ENCODE results near the gene ENPP1. TPM values are rescaled to one million over a fixed set of nuclear protein-coding genes. Genes with fewer than 3 reads are reported as not detected.

The ENPP1 gene
- total and polyA plus RNA-seq, 2 donors (not counting 1 experiment from before 2014, with no cell fraction given), result 0.13 to 0.42 TPM

DNA sequence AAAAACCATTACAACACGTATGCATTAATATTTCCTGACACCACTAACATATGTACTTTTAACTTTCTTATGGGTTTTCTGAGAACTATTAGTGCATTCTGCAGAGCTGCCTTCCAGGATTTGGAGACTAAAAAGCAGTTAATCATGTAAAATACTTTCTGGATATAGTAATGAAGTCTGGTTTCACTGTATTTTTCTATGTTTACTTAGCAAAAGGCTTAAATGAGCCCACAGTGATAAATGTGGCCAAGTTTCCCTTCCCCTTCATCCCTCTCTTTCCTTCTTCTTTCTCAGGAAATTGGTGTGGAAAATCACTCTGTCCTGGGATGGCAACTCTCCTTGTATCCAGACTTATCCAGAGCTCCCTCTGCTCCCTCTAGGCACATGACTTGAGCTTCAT is 29.7 kb upstream of the ENPP1 start:
- peaks cover 4% of the 10 kb centered on the region for H3K27me3 Mint-ChIP-seq
- H3K9me3 Mint-ChIP-seq (ENCODE audit: insufficient read depth), result no peaks in the 10 kb centered on the region
- H3K4me1 Mint-ChIP-seq, result no peaks in the 10 kb centered on the region
- H3K27ac Mint-ChIP-seq, result no peak overlapping the region
- Histone ChIP-seq H3K79me2 (ENCODE audit: control insufficient read depth, insufficient read depth, low read length) (no peaks in the 10 kb centered on the region), H4K20me1 (ENCODE audit: control insufficient read depth, insufficient read depth, low read length, poor library complexity, severe bottlenecking) (no peaks in the 10 kb centered on the region), H3K9ac (ENCODE audit: low read length) (no peak overlapping the region), H3K36me3 (replicated peaks in 1 of 2; ENCODE audit: control extremely low read depth in 1 of 2, control insufficient read depth in 1 of 2, extremely low read depth in 1 of 2, insufficient read depth in 2 of 2, low read length in 1 of 2) (no peaks in the 10 kb centered on the region), H2AFZ (ENCODE audit: insufficient read depth, low read depth, low read length, poor library complexity, severe bottlenecking) (no peak overlapping the region), H3K4me1 (ENCODE audit: control insufficient read depth in 2 of 2, insufficient read depth in 2 of 2, low read length in 2 of 2) (no peaks in the 10 kb centered on the region), H3K4me2 (replicated peaks; ENCODE audit: low read depth, low read length, poor library complexity, severe bottlenecking) (no peak overlapping the region), H3K27ac (ENCODE audit: low read length in 2 of 2) (no peak overlapping the region), H3K27me3 (replicated peaks in 1 of 4; ENCODE audit: control extremely low read depth in 1 of 4, control insufficient read depth in 3 of 4, insufficient read depth in 4 of 4, low read length in 3 of 4) (no peaks in the 10 kb centered on the region), H3K9me3 (ENCODE audit: control extremely low read depth in 1 of 3, control insufficient read depth in 2 of 3, insufficient read depth in 1 of 3, low read length in 2 of 3) (no peaks in the 10 kb centered on the region), H3K4me3 (ENCODE audit: control extremely low read depth in 1 of 5, extremely low read depth in 1 of 5, insufficient read depth in 1 of 5, low read depth in 2 of 5, low read length in 4 of 5) (no peak overlapping the region)
- no peak for TF ChIP-seq EZH2 (IDR thresholded peaks at IDR 0.05; ENCODE audit: borderline replicate concordance, insufficient read depth, low read depth, low read length, poor library complexity, severe bottlenecking)
- TF ChIP-seq, protein P1, sequence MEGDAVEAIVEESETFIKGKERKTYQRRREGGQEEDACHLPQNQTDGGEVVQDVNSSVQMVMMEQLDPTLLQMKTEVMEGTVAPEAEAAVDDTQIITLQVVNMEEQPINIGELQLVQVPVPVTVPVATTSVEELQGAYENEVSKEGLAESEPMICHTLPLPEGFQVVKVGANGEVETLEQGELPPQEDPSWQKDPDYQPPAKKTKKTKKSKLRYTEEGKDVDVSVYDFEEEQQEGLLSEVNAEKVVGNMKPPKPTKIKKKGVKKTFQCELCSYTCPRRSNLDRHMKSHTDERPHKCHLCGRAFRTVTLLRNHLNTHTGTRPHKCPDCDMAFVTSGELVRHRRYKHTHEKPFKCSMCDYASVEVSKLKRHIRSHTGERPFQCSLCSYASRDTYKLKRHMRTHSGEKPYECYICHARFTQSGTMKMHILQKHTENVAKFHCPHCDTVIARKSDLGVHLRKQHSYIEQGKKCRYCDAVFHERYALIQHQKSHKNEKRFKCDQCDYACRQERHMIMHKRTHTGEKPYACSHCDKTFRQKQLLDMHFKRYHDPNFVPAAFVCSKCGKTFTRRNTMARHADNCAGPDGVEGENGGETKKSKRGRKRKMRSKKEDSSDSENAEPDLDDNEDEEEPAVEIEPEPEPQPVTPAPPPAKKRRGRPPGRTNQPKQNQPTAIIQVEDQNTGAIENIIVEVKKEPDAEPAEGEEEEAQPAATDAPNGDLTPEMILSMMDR (IDR thresholded peaks at IDR 0.05), result no peak
- CTCF ChIA-PET, result no interaction called here
- DNase-seq (no peak), ATAC-seq (ENCODE audit: low read depth) (no peak)
- intact Hi-C loops (cut with micrococcal nuclease), result no loop called here
- no peak overlapping the region for H3K4me3 Mint-ChIP-seq
- WGBS (ENCODE audit: insufficient coverage), result no CpG with 5 or more reads among the region's 1 CpG
- POLR2A ChIA-PET, result no interaction called here

DNA sequence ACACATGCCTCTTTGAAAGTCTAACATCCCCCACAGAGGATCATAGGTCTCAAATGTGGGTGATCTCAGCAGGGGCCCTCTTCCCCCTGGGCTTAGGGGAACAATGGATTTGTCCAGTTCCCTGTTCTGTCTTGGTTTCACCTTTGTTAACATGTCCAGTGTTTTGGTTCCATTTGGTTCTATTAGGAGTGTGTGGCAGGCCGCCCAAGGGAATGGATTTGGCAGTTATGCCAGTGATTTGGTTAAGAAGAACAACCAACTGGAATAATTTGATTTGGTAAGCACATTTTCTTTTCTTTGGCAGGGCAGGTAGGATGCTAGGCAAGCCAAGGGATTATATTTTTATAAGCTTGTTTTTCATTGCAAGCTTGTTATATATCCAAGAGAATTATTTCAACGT is 28.5 kb upstream of the ENPP1 start:
- no peak for ATAC-seq (ENCODE audit: low read depth)
- POLR2A ChIA-PET, result no interaction called here

More for the DNA sequence above, 28.5 kb upstream of the ENPP1 start:
- H4K20me1 ChIP-seq (ENCODE audit: control insufficient read depth, insufficient read depth, low read length, poor library complexity, severe bottlenecking), result no peaks in the 10 kb centered on the region
- Mint-ChIP-seq H3K4me3 (no peak overlapping the region), H3K27ac (no peak overlapping the region), H3K27me3 (no peaks in the 10 kb centered on the region), H3K9me3 (ENCODE audit: insufficient read depth) (no peaks in the 10 kb centered on the region), H3K4me1 (no peaks in the 10 kb centered on the region)
- no peak overlapping the region for H3K9ac ChIP-seq (ENCODE audit: low read length)
- no peak overlapping the region for H3K27ac ChIP-seq (ENCODE audit: low read length in 2 of 2)
- H3K79me2 ChIP-seq (ENCODE audit: control insufficient read depth, insufficient read depth, low read length), result no peaks in the 10 kb centered on the region
- DNase-seq, result no peak
- WGBS (ENCODE audit: insufficient coverage), result 100% methylated on average over 1 of the region's 2 CpGs
- CTCF ChIA-PET, result no interaction called here
- H2AFZ ChIP-seq (ENCODE audit: insufficient read depth, low read depth, low read length, poor library complexity, severe bottlenecking), result no peak overlapping the region
- no peaks in the 10 kb centered on the region for H3K4me1 ChIP-seq (ENCODE audit: control insufficient read depth in 2 of 2, insufficient read depth in 2 of 2, low read length in 2 of 2)
- no peaks in the 10 kb centered on the region for H3K27me3 ChIP-seq (replicated peaks in 1 of 4; ENCODE audit: control extremely low read depth in 1 of 4, control insufficient read depth in 3 of 4, insufficient read depth in 4 of 4, low read length in 3 of 4)
- H3K4me2 ChIP-seq (replicated peaks; ENCODE audit: low read depth, low read length, poor library complexity, severe bottlenecking), result no peak overlapping the region
- TF ChIP-seq EZH2 (IDR thresholded peaks at IDR 0.05; ENCODE audit: borderline replicate concordance, insufficient read depth, low read depth, low read length, poor library complexity, severe bottlenecking), result no peak
- TF ChIP-seq, protein P1 (IDR thresholded peaks at IDR 0.05), result no peak
- intact Hi-C loops (cut with micrococcal nuclease), result no loop called here
- H3K36me3 ChIP-seq (replicated peaks in 1 of 2; ENCODE audit: control extremely low read depth in 1 of 2, control insufficient read depth in 1 of 2, extremely low read depth in 1 of 2, insufficient read depth in 2 of 2, low read length in 1 of 2), result no peaks in the 10 kb centered on the region
- H3K9me3 ChIP-seq (ENCODE audit: control extremely low read depth in 1 of 3, control insufficient read depth in 2 of 3, insufficient read depth in 1 of 3, low read length in 2 of 3), result no peaks in the 10 kb centered on the region
- H3K4me3 ChIP-seq (ENCODE audit: control extremely low read depth in 1 of 5, extremely low read depth in 1 of 5, insufficient read depth in 1 of 5, low read depth in 2 of 5, low read length in 4 of 5), result no peak overlapping the region
